ENCODE measurements around the gene INSYN2A.

INSYN2A gene

DNA sequence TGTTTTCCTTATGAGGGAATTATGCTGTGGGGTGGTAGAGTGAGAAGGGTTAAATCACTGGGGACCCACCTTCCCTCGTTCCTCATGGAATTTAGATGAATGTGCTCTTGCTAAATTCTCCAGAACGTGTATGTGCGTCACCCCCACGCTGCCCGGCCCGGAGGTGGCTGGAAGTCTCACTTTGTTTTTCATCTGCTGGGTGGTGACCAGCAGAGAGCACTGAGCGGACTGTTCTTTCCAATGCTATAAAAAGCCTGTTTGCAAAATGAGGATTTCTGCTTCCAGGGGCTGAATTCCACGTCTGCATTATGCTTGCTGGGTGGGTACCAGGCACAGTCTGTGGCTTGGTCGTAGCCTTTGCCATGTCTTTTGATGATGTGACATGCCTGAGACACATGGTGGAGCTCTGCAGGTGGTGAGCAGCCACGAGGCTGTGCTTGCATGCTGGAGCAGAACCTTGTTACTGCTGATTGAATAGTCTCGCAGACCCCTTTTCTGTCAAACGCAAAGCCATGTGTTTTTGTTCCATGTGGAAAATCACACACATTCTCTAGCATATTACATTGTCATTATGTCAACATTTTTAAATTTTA is 31.9 kb upstream of the INSYN2A start:
- DNase-seq (ENCODE audit: low spot score) = no peak
- TF ChIP-seq, protein P1, sequence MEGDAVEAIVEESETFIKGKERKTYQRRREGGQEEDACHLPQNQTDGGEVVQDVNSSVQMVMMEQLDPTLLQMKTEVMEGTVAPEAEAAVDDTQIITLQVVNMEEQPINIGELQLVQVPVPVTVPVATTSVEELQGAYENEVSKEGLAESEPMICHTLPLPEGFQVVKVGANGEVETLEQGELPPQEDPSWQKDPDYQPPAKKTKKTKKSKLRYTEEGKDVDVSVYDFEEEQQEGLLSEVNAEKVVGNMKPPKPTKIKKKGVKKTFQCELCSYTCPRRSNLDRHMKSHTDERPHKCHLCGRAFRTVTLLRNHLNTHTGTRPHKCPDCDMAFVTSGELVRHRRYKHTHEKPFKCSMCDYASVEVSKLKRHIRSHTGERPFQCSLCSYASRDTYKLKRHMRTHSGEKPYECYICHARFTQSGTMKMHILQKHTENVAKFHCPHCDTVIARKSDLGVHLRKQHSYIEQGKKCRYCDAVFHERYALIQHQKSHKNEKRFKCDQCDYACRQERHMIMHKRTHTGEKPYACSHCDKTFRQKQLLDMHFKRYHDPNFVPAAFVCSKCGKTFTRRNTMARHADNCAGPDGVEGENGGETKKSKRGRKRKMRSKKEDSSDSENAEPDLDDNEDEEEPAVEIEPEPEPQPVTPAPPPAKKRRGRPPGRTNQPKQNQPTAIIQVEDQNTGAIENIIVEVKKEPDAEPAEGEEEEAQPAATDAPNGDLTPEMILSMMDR (IDR thresholded peaks at IDR 0.05; ENCODE audit: extremely low read depth, insufficient read depth, missing control alignments) = no peak
- in situ Hi-C loops (cut with MboI; ENCODE audit: low pct_unique_long_range_greater_than_20kb, low sequenced_read_pairs, unreplicated experiment) = no loop called here

DNA sequence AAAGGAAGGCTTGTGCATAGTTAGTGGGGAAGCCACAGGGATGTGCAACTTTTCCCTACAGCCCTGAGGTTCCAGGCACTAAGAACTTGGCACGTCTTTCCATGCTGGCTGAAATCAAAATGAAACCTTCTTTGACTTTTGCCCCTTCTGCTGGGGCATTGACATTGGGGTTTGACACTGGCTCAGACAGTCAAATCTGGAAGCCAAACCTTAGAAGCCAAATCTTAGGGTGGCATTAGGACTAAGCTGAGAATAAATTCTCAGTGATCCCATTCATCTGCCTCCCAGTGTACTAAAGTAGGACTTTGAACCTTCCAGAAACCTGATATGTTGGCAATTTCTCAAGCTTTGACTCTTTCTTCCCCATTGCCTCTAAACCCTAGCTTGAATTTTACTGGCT is 31.3 kb upstream of the INSYN2A start:
- TF ChIP-seq, protein P1 (IDR thresholded peaks at IDR 0.05; ENCODE audit: extremely low read depth, insufficient read depth, missing control alignments) = no peak
- in situ Hi-C loops (cut with MboI; ENCODE audit: low pct_unique_long_range_greater_than_20kb, low sequenced_read_pairs, unreplicated experiment) = no loop called here
- no peak for DNase-seq (ENCODE audit: low spot score)

DNA sequence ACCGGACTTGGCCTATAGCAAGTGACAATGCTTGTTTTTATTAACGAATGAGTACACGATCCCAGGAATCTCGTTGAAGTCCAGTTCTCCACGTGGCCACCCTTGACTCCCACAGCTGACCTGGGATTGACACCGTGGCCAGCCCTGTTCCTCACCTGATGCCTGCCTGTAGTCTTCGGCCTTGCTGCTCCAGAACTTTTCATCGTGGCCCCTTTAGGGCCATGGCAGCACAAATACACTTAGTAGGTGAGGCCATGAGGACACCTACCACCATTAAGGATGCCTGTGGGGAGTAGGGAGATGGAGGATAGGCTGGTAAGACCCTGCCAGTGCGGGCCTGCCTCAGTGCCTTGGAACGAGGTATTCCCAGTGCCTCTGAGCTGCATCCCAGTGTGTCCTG is 30.6 kb upstream of the INSYN2A start:
- in situ Hi-C loops (cut with MboI; ENCODE audit: low pct_unique_long_range_greater_than_20kb, low sequenced_read_pairs, unreplicated experiment) = no loop called here
- TF ChIP-seq, protein P1 (IDR thresholded peaks at IDR 0.05; ENCODE audit: extremely low read depth, insufficient read depth, missing control alignments) = no peak
- DNase-seq (ENCODE audit: low spot score) = no peak

DNA sequence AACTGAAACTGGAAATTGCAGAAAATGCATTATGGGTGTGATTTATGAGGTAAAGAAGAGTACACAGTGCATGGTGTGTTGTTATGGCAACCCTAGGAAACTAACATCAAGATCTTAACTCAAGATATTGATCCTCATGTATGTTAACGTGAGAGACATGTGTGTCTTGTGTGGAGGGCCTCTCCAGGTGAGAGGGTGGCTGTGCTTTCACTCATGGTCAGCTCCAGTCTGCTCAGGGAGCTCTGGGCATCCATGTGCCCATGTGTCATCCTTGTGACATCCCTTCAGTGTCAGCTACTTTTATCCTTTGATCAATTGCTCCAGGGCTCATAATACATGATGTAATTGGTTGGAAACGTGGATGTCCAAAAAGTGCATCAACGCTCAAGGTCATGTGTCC is 24.9 kb upstream of the INSYN2A start:
- in situ Hi-C loops (cut with MboI; ENCODE audit: low pct_unique_long_range_greater_than_20kb, low sequenced_read_pairs, unreplicated experiment) = no loop called here
- TF ChIP-seq, protein P1 (IDR thresholded peaks at IDR 0.05; ENCODE audit: extremely low read depth, insufficient read depth, missing control alignments) = no peak
- no peak for DNase-seq (ENCODE audit: low spot score)

DNA sequence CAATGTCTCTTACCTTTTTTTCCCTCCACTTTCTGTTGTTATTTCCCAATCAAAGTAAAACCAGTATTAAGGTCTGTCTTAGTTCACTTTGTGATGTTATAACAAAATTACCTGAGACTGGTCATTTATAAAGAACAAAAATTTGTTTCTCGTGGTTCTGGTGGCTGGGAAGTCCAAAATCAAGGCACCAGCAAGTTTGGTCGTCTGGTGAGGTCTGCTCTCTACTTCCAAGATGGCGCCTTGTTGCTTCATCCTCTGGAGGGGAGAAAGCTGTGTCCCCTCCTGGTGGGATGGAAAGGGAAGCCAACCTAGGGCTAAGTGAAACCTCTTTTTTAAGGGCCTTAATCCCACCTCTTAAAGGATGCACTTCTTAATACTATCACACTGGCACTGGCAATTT is 22.3 kb upstream of the INSYN2A start:
- no peak for DNase-seq (ENCODE audit: low spot score)
- TF ChIP-seq, protein P1 (IDR thresholded peaks at IDR 0.05; ENCODE audit: extremely low read depth, insufficient read depth, missing control alignments) = no peak
- in situ Hi-C loops (cut with MboI; ENCODE audit: low pct_unique_long_range_greater_than_20kb, low sequenced_read_pairs, unreplicated experiment) = no loop called here

DNA sequence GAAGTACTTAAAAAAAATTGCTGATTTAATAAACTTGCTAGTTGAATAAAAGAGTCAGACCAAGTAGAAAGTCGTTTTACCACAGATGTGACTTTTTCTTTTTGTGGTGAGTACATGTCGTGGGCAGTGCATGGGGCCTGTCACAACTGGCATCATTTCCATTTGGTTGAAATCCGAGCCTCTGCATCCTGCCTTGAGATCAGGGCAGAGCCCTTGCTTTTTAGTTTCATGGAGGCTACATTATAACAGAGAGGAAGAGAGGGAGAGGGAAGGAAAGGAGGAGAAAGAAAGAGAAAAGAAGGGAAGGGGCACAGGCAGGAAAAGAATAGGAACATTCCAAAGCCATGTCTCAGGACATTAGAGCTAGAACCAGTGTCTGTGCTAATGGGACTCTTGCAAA is 20.4 kb upstream of the INSYN2A start:
- TF ChIP-seq, protein P1 (IDR thresholded peaks at IDR 0.05; ENCODE audit: extremely low read depth, insufficient read depth, missing control alignments) = no peak
- DNase-seq (ENCODE audit: low spot score) = no peak

DNA sequence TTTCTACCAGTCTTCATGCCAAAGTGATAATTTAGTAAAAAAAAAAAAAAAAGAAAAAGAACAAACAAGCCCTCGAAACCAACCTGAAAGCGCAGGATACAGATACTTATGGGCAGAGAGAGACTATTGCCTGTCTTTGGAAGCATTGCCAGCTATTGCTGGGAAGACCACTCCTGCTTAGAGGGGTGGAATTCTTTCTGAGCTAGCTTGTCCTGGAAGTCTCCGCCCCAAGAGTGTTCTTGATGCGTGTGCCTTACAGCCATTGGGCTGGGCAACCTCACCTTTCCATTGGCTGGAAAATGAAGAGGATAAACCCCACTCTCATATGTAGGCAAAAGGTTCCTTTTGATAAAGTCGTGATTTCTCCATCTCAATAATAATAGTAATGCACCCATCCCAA is 19.9 kb upstream of the INSYN2A start:
- TF ChIP-seq, protein P1 (IDR thresholded peaks at IDR 0.05; ENCODE audit: extremely low read depth, insufficient read depth, missing control alignments) = no peak
- in situ Hi-C loops (cut with MboI; ENCODE audit: low pct_unique_long_range_greater_than_20kb, low sequenced_read_pairs, unreplicated experiment) = no loop called here
- no peak for DNase-seq (ENCODE audit: low spot score)

More for the DNA sequence above, 20.4 kb upstream of the INSYN2A start:
- in situ Hi-C loops (cut with MboI; ENCODE audit: low pct_unique_long_range_greater_than_20kb, low sequenced_read_pairs, unreplicated experiment) = no loop called here

Data from GM13977 (cell line).